ENCODE measurements around the gene ZC3H18. TPM values are rescaled to one million over a fixed set of nuclear protein-coding genes. Genes with fewer than 3 reads are reported as not detected.
A peak's percentile ranks its signal among the peaks of the same experiment; 100 is the strongest.

ZC3H18 gene
- 49.2 TPM for total RNA-seq
- long read RNA-seq, transcript ZC3H18-201 (18 exons, 3,729 nt), result major isoform, 12 of 51 reads
- long read RNA-seq, partial matches to known transcripts, result 23 of 51 reads
- long read RNA-seq, other reads (novel, unspliced or antisense), result 11 of 51 reads

DNA sequence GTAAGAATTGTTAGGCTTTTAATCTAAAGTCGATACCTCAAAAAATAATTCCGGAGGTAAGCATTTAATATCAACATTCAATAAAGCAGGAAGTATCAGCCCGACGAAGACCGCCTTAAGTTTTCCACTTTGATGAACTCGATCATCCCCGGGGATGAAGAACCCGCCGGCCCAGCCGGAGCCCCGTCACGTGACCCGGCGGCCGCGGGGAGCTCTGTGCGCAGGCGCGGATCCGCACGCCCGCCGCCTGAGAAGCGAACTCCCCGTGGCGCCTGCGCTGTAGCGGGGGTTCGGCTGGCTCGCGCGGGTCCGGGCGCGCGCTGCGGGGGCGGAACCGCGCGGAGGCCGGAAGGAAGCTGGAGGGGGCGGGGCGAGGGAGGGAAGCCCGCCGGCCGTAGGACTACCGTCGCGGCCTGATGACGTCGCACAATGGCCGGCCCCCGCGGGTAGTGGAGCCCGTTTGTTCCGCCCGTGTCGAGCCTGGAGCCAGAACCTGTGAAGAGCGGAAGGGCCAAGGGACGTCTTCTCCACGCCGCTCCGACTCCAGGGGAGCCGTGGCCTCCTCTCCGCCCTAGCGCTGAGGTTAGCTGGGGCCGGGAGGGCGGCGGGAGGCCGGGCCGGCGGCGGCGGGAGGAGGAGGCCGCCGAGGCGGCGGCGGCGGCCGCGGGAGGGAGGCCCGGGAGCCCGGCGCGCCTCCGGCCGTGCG is at the start of gene ZC3H18:
Gene ZC3H18, plus strand, starts transcription at position 419 of the 706 bp plus-strand sequence. CDS start 6,721 bp downstream, outside the sequence.
- H3K27me3 ChIP-seq (ENCODE audit: low read depth), result no peaks in the 10 kb centered on the region
- DNase-seq (peak; percentile 97), ATAC-seq (peak; percentile 99 to 100)
- intact Hi-C loops (cut with DNase I), result no loop called here
- peak within 1 kb of the TSS; percentile 86 for H3K4me3 ChIP-seq
- peaks cover 29% of the 10 kb centered on the region for H3K4me1 ChIP-seq
- no peaks in the 10 kb centered on the region for H3K9me3 ChIP-seq
- H3K36me3 ChIP-seq, result peaks cover 29% of the 10 kb centered on the region
- peak within 1 kb of the TSS; percentile 77 for H3K27ac ChIP-seq
- no peak for TF ChIP-seq CTCF (IDR thresholded peaks at IDR 0.05)

GRCh38 chr16:88521674-88522073 is 48.5 kb upstream of the ZC3H18 start:
- no peaks in the 10 kb centered on the region for H3K9me3 ChIP-seq
- H3K27ac ChIP-seq, result no peak overlapping the region
- no peaks in the 10 kb centered on the region for H3K36me3 ChIP-seq
- DNase-seq, result no peak
- TF ChIP-seq CTCF (IDR thresholded peaks at IDR 0.05), result no peak
- peaks cover 7% of the 10 kb centered on the region for H3K27me3 ChIP-seq (ENCODE audit: low read depth)
- H3K4me3 ChIP-seq, result no peak overlapping the region
- peaks cover 10% of the 10 kb centered on the region for H3K4me1 ChIP-seq
- intact Hi-C loops (cut with DNase I), result no loop called here
- no peak for ATAC-seq

- no peaks in the 10 kb centered on the region for H3K9me3 ChIP-seq
- H3K4me1 ChIP-seq, result peaks cover 17% of the 10 kb centered on the region
- H3K27ac ChIP-seq, result no peak overlapping the region
- peaks cover 7% of the 10 kb centered on the region for H3K27me3 ChIP-seq (ENCODE audit: low read depth)
- intact Hi-C loops (cut with DNase I), result no loop called here
- ATAC-seq (no peak), DNase-seq (no peak)
- H3K36me3 ChIP-seq, result no peaks in the 10 kb centered on the region
- H3K4me3 ChIP-seq, result no peak overlapping the region
- TF ChIP-seq CTCF (IDR thresholded peaks at IDR 0.05), result no peak
Measured at GRCh38 chr16:88522276-88522949, 47.8 kb upstream of the ZC3H18 start.

GRCh38 chr16:88523309-88524161 is 46.7 kb upstream of the ZC3H18 start:
- ATAC-seq (no peak), DNase-seq (no peak)
- H3K9me3 ChIP-seq, result no peaks in the 10 kb centered on the region
- no peak for TF ChIP-seq CTCF (IDR thresholded peaks at IDR 0.05)
- peaks cover 21% of the 10 kb centered on the region for H3K4me1 ChIP-seq
- intact Hi-C loops (cut with DNase I), result no loop called here
- no peak overlapping the region for H3K4me3 ChIP-seq
- H3K27ac ChIP-seq, result no peak overlapping the region
- H3K36me3 ChIP-seq, result no peaks in the 10 kb centered on the region
- peaks cover 7% of the 10 kb centered on the region for H3K27me3 ChIP-seq (ENCODE audit: low read depth)

- intact Hi-C loops (cut with DNase I), result no loop called here
- Histone ChIP-seq H3K27me3 (ENCODE audit: low read depth) (peaks cover 7% of the 10 kb centered on the region), H3K27ac (no peak overlapping the region), H3K4me1 (peaks cover 21% of the 10 kb centered on the region), H3K4me3 (no peak overlapping the region), H3K9me3 (no peaks in the 10 kb centered on the region), H3K36me3 (no peaks in the 10 kb centered on the region)
- TF ChIP-seq CTCF (IDR thresholded peaks at IDR 0.05), result no peak
- ATAC-seq, result no peak
- no peak for DNase-seq
Measured at GRCh38 chr16:88524274-88524972, 45.8 kb upstream of the ZC3H18 start.

All from lower lobe of right lung (tissue), 2 donors.